M059J (cell line): ENCODE data around the gene PGPEP1. TPM values are rescaled to one million over a fixed set of nuclear protein-coding genes. Genes with fewer than 3 reads are reported as not detected.
A peak's percentile ranks its signal among the peaks of the same experiment; 100 is the strongest.
"Not testable (repeated sequence)": the region's sequence is repeated elsewhere in the genome, so short reads cannot be mapped to it uniquely, and the experiment has no call there.

Source experiments
- DNase-seq: peaks from one replicate; pipeline ENCODE4 v3.0.0-alpha.2; 2012; ENCODE audit warnings: low read depth
- total RNA-seq: library from RNA; depleted of rRNA; stranded (reverse); fragments of >200 nt; shearing (Covaris generic); gene quantifications from 2 replicates; pipeline ENCODE4 v1.2.3, GENCODE V29; 2014

The PGPEP1 gene
- total RNA-seq, 1 experiment from 2014 or later = 13.5 TPM

DNA sequence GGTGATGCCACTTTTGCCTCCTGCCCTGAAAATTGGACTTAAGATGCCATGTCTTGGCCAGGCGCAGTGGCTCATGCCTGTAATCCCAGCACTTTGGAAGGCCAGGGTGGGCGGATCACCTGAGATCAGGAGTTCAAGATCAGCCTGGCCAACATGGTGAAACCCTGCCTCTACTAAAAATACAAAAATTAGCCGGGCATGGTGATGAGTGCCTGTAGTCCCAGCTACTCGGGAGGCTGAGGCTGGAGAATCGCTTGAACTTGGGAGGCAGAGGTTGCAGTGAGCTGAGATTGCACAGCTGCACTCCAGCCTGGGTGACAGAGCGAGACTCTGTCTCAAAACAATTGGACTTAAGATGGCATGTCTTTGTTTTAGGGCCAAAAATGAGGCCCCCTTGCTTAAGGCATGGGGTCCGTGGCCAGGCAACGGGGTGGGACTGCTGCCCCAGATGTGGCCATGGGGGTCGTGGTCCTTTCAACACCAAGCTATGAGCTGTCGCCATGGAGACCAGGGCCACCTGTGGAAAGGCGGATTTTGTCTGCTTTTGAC is 24.0 kb downstream of the PGPEP1 start:
- DNase-seq = not testable (repeated sequence)

DNA sequence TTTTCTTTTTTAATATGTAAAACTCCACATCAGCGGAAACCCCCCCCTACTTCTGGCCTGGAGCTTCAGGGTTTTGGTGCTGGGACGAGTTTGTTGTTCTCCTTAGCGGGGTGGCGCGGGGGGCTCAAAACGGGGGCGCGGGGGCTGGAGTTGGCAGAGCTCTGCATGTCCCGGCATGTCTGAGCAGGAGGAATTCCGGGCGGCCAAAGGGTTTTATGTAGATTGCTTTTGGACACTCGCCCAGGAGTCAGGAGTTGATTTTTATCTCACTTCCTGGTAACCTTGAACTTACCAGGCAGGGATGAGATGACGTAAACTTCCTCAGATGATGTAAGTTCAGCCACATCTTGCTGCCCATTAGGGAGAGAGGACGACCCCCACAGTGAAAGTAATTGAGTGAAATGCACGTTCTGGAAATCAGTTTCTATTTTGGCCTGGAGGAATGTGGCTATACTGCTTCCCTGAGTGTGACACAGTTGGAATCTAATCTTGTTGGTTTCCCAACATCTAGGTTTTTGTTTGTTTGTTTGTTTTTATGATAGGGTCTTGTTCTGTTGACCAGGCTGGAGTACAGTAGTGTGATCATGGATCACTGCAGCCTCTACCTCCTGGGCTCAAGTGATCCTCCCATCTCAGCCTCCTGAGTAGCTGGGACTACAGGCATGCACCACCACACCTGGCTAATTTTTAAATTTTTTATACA is 24.6 kb downstream of the PGPEP1 start:
- DNase-seq = peak; percentile 99

DNA sequence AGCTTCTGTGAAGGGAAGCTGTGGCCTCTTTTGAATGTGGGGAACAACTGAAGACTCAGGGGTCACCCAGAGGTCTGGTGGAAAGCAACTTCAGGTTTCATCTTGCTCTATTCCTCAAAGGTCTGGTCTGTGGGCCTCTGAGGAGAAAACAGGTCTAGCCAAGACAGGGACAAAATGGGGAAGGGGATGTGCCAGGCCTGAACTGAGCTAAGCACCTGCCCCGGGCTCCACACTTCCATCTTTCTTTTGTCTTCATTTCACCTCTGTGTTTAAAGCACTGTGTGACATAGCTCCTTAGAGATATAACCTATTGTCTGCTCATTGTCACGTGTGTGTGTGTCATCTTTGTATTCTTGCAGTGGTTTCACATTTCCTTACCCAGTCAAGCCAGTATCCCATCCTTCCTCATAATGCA is 25.6 kb downstream of the PGPEP1 start:
- DNase-seq = peak; percentile 35

DNA sequence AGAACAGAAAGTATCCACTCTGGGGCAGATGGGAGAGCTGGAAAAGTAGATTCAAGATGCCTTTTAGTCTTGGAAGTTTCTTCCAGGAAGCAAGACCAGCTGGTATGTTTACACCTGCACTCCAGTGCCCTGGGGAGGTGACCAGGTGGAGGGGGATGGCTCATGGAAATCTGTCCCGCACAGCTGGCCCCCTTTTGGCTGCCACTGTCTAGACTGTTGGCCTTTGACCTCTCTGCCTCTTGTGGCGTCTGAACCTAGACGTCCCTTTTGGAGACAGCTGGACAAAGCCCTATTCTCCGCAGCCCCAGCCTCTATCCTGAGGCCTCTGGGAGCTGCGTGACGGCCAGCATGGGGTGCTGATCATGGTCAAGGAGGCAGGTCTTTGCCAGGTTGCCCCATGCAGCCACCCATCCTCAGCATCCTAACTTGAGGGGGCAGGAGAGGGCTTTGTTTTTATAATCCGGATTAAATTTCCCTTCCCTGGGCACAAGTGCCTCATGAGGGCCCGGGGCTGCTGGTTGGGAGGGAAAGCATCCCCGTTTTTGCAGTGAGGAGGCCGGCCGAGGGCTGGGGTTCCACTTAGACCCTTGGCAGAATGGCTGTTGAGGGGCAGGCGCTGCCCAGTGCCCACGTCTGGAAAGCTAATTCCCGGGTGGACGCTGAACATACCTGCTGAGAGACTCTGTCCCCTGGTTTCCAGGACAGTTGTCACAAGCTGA is 28.3 kb downstream of the PGPEP1 start:
- no peak for DNase-seq

DNA sequence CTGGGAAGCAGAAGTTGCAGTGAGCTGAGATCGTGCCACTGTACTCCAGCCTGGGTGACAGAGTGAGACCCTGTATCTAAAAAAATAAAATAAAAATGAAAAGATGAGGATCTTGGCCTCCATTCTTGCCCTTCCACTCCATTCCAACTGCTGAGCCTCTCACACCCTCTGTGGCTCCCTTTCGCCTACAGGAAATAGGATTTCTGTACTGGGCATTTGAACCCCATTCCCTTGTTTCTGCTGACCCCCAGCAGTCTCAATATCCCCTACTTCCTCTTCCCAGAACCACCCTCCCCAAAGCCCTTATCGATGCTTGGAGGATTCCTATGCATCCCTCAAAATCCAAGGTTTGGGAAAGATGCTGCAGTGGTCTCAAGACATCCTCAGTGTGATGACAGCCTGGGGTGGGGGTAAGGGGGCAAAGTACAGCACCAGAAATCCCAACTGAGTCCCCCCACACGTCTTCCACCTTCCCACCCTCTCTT is 33.1 kb downstream of the PGPEP1 start:
- no peak for DNase-seq

DNA sequence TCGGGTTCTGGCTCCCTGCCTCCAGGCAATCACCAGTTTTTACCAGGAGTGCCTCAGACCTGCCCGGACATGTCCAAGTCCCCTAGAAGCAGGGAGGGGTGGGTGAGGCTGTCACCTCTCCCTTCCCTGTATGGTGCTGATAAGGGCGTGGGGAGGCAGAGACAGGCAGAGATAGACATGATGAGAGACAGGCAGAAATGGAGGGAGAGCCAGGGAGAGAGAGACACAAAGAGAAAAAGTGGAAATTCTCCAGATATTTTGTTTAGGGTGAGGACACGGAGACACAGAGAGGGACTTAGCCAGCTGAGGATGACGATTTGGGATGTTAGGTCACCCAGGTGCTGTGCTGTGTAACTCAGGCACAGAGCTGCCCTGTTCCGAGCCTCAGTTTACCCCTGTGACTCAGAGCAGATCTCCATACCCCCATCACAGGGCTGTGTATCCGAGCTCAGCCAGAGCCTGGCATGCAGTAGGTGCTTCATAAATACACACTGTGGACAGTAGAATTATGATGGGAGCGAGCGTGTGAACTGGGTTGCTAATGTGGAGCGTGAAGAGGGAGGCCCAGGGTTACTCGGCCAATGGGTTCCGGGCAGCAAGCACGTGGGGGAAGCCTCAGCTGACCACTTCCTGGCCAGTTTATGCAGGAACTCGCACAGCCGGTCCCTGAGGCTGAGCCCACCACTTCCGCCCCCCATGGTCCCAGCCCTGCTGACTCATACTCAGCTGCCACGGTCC is 33.7 kb downstream of the PGPEP1 start:
- DNase-seq = peak; percentile 98

DNA sequence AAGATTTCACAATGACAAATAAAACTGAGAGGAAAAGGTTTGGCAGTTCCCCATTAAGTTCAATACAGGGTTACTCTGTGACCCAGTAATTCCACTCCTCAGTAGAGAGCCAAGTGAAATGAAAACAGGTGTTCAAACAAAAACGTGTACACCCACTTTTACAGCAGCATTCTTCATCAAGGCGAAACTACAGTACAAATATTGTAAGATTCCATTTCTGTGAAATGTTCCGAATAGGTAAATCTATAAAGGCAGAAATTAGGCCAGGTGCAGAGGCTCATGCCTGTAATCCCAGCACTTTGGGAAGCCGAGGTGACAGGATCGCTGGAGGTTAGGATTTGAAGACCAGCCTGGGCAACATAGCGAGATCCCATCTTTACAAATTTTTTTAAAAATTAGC is 36.6 kb downstream of the PGPEP1 start:
- no peak for DNase-seq

DNA sequence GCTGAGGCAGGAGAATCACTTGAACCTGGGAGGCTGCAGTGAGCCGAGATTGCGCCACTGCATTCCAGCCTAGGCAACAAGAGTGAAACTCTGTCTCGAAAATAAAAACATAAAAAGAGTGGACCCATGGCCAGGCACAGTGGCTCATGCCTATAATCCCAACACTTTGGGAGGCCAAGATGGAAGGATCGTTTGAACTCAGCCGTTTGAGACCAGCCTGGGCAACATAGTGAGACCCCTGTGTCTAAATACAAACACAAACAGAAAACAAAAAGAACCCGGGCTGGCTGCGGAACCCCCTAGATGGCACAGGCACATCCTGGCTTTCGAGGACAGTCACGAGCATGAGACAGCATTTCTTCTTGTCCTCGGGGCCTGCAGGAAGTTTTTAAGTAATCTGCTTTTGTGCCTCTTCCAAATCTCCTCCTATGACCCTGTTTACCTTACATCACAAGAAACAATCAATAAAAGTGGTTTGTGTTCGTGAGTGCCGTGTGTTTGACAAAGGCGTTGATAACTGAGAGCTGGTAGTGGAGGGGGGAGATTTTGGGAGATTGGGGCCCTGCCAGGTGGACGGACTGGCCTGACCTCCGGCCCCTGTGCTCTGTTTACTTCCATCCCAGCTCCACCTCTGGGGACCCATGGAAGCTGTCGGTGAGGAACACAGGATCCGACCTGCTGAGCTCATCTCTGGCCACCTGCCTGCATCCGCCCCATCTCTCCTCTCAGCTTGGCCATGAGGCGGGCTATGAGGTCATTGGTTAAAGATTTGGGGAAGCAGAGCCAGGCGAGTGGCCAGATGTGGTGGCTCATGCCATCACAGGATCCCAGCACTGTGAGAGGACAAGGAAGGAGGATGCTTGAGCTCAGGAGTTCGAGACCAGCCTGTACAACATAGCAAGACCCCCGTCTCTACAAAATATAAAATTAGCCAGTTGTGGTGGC is 39.7 kb downstream of the PGPEP1 start:
- DNase-seq = peak; percentile 96

DNA sequence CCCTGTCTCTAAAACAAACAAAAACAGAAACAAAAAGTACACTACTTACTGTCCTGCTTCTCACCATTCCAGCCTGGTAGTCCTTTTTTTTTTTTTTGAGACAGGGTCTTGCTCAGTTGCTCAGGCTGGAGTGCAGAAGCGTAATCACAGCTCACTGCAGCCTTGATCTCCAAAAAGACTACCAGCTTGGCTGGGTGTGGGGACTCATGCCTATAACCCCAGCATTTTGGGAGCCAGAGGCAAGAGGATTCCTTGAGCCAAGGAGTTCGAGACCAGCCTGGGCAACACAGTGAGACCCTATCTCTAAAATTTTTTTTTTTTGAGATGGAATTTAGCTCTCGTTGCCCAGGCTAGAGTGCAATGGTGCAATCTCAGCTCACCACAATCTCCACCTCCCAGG is 40.4 kb downstream of the PGPEP1 start:
- no peak for DNase-seq

DNA sequence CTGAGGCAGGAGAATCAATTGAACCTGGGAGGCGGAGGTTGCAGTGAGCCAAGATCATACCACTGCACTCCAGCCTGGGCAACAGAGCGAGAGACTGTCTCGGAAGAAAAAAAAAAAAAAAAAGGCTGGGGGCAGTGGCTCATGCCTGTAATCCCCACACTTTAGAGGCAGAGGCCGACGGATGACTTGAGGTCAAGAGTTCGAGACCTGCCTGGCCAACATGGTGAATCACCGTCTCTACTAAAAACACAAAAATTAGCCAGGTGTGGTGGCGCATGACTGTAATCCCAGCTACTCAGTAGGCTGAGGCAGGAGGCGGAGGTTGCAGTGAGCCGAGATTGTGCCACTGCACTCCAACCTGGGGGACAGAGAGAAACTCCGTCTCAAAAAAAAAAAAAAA is 43.2 kb downstream of the PGPEP1 start:
- DNase-seq = peak; percentile 33

DNA sequence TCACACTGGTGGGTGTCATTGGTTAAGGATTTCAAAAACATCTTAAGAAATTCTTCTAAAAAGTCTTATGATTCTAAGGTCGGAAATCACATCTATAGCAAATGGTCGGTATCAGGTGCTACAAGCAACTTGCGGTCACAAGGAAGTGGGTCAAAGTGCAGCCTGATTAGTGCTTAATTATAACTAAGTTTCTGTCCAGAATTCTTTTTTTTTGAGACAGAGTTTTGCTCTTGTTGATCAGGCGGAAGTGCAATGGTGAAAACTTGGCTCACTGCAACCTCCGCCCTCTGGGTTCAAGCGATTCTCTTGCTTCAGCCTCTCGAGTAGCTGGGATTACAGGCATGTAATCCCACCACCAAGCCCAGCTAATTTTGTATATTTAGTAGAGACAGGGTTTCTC is 44.4 kb downstream of the PGPEP1 start:
- no peak for DNase-seq

DNA sequence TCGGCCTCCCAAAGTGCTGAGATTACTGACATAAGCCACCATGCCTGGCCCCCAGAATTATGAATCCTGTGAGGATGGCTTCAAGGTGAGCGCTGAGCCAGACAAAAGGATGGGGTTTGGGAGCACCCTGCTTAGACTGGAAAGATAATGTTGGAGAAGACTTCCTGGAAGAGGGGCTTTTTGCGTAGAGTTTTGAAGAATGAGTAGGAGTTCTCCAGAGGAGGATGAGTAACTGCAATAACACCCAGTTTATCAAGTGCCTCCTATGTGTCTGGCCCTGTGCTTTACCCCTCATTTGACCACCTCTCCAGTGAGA is 44.9 kb downstream of the PGPEP1 start:
- no peak for DNase-seq

DNA sequence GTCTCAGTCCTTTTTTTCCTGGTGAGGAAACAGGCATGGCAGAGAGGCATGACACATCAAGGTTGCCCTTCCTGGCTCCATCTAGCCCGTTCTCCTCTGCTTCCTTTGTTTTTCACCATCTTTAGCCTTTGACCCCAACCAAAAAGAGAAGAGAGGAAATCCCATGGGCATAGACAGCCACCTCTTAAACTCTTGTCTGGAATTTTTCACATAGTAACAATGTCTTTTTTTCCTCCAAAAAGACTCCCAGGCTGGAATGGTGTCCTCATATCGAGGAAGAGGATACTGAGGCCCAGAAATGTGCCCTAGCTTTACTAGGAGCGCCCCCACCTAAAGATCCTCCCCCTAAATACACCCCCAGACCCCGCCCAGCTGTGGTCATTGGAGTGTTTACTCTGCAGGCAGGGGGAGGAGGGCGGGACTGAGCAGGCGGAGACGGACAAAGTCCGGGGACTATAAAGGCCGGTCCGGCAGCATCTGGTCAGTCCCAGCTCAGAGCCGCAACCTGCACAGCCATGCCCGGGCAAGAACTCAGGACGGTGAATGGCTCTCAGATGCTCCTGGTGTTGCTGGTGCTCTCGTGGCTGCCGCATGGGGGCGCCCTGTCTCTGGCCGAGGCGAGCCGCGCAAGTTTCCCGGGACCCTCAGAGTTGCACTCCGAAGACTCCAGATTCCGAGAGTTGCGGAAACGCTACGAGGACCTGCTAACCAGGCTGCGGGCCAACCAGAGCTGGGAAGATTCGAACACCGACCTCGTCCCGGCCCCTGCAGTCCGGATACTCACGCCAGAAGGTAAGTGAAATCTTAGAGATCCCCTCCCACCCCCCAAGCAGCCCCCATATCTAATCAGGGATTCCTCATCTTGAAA is 45.5 kb downstream of the PGPEP1 start, which contains the start of gene GDF15:
Gene GDF15, plus strand, starts transcription at position 484 of the 868 bp plus-strand sequence. Its CDS starts 32 bp downstream, at position 516.
- DNase-seq = no peak

DNA sequence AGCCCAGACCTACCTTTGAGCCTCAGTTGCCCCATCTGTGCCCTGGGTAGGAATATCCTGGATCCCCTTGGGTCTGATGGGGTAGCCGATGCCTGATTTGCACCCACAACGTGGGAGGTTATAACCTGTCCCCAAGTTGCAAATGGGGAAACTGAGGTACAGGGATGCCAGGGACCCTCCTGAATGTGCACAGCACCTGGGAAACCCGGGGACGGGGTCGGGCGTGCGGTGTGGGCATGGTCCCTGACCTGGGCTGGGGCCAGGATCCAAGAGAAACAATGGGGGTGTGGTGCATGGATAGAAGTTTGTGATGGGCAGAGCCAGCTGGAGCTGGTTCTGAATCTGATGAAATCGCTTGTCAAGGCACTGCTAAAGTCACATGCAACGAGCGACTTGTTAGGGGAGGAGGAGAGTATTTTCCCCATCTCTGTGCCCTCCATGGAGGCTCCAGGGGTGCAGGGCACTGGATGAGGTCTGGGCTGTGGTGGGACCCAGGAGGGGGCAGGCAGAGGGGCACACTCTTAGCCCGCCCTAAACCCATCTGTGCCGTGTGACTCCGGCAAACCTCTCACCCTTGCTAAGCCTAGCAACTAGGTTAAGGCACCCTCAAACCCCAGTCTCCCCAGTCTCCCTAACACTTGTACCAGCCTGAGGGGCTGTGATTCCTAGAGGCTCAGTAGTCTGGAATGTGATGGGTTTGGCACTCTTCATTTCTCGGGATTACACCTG is 46.3 kb downstream of the PGPEP1 start:
- no peak for DNase-seq

DNA sequence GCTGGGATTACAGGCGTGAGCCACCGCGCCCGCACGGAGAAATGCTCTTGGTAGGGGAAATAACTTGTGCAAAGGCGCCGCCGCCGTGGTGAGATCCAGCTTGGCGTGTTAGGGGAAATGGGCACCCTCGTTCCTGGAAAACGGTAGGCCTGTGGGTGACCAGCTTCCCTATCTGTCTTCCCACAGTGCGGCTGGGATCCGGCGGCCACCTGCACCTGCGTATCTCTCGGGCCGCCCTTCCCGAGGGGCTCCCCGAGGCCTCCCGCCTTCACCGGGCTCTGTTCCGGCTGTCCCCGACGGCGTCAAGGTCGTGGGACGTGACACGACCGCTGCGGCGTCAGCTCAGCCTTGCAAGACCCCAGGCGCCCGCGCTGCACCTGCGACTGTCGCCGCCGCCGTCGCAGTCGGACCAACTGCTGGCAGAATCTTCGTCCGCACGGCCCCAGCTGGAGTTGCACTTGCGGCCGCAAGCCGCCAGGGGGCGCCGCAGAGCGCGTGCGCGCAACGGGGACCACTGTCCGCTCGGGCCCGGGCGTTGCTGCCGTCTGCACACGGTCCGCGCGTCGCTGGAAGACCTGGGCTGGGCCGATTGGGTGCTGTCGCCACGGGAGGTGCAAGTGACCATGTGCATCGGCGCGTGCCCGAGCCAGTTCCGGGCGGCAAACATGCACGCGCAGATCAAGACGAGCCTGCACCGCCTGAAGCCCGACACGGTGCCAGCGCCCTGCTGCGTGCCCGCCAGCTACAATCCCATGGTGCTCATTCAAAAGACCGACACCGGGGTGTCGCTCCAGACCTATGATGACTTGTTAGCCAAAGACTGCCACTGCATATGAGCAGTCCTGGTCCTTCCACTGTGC is 47.9 kb downstream of the PGPEP1 start:
- peak; percentile 66 for DNase-seq

DNA sequence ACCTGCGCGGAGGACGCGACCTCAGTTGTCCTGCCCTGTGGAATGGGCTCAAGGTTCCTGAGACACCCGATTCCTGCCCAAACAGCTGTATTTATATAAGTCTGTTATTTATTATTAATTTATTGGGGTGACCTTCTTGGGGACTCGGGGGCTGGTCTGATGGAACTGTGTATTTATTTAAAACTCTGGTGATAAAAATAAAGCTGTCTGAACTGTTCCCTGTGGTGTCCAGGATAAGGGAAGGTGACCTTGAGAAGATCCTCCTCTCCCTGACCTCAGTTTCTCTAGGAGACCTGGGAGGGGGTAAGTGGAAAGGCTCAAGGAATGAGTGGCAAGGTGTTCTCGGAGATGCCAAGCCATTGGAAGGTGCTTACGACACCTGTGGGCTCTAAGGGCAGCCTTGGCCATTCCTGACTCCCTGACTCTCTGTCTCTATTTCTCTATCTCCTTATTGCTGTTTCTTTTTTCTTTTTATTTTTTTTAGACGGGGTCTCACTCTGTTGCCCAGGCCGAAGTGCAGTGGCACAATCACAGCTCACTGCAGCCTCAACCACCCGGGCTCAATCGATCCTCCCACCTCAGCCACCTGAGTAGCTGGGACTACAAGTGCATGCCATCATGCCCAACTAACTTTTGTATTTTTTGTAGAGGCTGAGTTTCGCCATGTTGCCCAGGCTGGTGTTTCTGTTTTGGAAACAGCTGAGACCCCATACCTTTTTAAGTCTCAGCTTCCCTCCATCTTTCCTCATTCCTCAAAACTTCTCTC is 48.7 kb downstream of the PGPEP1 start:
- no peak for DNase-seq

DNA sequence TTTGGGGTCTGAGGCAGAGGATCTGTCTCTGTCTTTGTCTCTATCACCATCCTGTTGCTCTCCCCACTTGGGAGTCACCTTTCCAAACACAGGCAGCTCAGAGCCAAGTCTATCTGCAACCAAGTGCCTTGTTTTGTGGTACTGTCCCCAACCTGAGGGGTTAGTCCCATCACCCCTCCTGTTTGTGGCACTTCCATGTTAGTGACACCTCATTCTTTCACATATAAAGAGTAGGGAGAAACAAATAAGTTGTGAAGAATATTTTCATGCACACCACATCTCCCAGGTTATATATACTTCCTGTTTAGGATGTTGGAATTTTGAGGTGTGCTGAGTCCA is 49.3 kb downstream of the PGPEP1 start:
- DNase-seq = no peak
